ENCODE data around the gene SDCCAG8.

DNA sequence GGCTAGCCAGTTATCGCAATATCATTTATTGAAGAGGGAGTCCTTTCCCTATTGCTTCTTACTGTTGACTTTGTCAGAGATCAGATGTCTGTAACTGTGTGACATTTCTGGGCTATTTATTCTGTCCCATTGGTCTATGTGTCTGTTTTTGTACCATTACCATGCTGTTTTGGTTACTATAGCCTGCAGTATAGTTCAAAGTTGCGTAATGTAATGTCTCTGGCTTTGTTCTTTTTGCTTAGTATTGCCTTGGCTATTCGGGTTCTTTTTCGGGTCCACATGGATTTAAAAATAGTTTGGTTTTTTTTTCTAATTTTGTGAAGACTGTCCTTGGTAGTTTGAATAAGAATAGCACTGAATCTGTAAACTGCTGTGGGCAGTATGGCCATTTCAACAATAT, 273.7 kb downstream of the SDCCAG8 start:
- TF ChIP-seq, protein P1, sequence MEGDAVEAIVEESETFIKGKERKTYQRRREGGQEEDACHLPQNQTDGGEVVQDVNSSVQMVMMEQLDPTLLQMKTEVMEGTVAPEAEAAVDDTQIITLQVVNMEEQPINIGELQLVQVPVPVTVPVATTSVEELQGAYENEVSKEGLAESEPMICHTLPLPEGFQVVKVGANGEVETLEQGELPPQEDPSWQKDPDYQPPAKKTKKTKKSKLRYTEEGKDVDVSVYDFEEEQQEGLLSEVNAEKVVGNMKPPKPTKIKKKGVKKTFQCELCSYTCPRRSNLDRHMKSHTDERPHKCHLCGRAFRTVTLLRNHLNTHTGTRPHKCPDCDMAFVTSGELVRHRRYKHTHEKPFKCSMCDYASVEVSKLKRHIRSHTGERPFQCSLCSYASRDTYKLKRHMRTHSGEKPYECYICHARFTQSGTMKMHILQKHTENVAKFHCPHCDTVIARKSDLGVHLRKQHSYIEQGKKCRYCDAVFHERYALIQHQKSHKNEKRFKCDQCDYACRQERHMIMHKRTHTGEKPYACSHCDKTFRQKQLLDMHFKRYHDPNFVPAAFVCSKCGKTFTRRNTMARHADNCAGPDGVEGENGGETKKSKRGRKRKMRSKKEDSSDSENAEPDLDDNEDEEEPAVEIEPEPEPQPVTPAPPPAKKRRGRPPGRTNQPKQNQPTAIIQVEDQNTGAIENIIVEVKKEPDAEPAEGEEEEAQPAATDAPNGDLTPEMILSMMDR (IDR thresholded peaks at IDR 0.05): no peak
- no peak for TF ChIP-seq POLR2A (IDR thresholded peaks at IDR 0.05; ENCODE audit: low read depth)
- no peak for TF ChIP-seq EP300 (IDR thresholded peaks at IDR 0.05)

Measured in esophagus muscularis mucosa (tissue), 4 donors.